Sigmoid colon (tissue), 7 donors: ENCODE results near the gene MAMDC2. TPM values are rescaled to one million over a fixed set of nuclear protein-coding genes. Genes with fewer than 3 reads are reported as not detected.
A peak's percentile ranks its signal among the peaks of the same experiment; 100 is the strongest.

Source experiments
- DNase-seq: peaks from one replicate; pipeline ENCODE4 v3.0.0-alpha.2; 2019
- H3K27ac ChIP-seq, 4 donors: fragments of 200-600 bp; sonication (generic); one replicate each; pipeline ENCODE4 v1.5.1; 2016 to 2019; ENCODE audit warnings: mild to moderate bottlenecking in 1 of 4
- H3K27me3 ChIP-seq, 3 donors: fragments of 200-600 bp; sonication (generic); one replicate each; pipeline ENCODE4 v1.5.1; 2019; ENCODE audit warnings: mild to moderate bottlenecking in 1 of 3
- H3K36me3 ChIP-seq, 4 donors: fragments of 200-600 bp; sonication (generic); one replicate each; pipeline ENCODE4 v1.5.1; 2016 to 2019
- H3K4me1 ChIP-seq, 4 donors: fragments of 200-600 bp; sonication (generic); one replicate each; pipeline ENCODE4 v1.5.1; 2017 to 2019
- H3K4me3 ChIP-seq, 4 donors: fragments of 200-600 bp; sonication (generic); one replicate each; pipeline ENCODE4 v1.5.1; 2017 to 2019; ENCODE audit warnings: mild to moderate bottlenecking in 2 of 4, moderate library complexity in 1 of 4
- H3K9me3 ChIP-seq, 4 donors: fragments of 200-600 bp in 3 of 4; sonication (generic) in 3 of 4; one replicate each; pipeline versions ENCODE4 v1.5.1 to v1.6.1; 2013 to 2019
- CTCF ChIP-seq, 4 experiments: fragments of 450-650 bp in 3 of 4; fragments of 200-600 bp in 1 of 4; IDR thresholded peaks; one replicate each; pipeline ENCODE4 v1.5.1; 2016 to 2019; ENCODE audit warnings: antibody characterized with exemption in 4 of 4, mild to moderate bottlenecking in 3 of 4, moderate library complexity in 2 of 4
- EP300 ChIP-seq, 4 donors: sonication (generic); formaldehyde crosslinking; IDR thresholded peaks; one replicate each; pipeline ENCODE4 v1.6.1; 2017; ENCODE audit warnings: antibody characterized with exemption in 4 of 4
- POLR2A ChIP-seq, 2 donors: fragments of 450-650 bp; IDR thresholded peaks; one replicate each; pipeline ENCODE4 v1.6.1; 2016; ENCODE audit warnings: antibody characterized with exemption in 2 of 2, mild to moderate bottlenecking in 2 of 2, moderate library complexity in 2 of 2
- POLR2AphosphoS5 ChIP-seq, 4 donors: sonication (generic); formaldehyde crosslinking; IDR thresholded peaks; one replicate each; pipeline ENCODE4 v1.6.1; 2017; ENCODE audit warnings: antibody characterized with exemption in 4 of 4
- WGBS, 2 donors: extraction: QIAGEN DNeasy Blood & Tissue Kit; methylation state at CpG; one replicate each; pipeline ENCODE4 v1.1.7; 2013; 5-methylcytosine and 5-hydroxymethylcytosine counted together
- intact Hi-C: fragments of 100-400 bp; cut with DNase I; formaldehyde crosslinking; loops from one replicate; pipeline ENCODE4 v1.15.1; 2023
- polyA plus RNA-seq, 3 donors: library from polyadenylated mRNA; stranded (reverse); fragments of 200-250 nt; gene quantifications; one replicate each; pipeline ENCODE4 v1.2.3, GENCODE V29; 2013
- total RNA-seq, 4 donors: library from RNA; depleted of rRNA; stranded (reverse); fragments of >200 nt; gene quantifications; one replicate each; pipeline ENCODE4 v1.1.0, GENCODE V29; 2016
- donor health status: healthy with polysubstance abuse.
- donor health status: Bipolar disorder and iron deficiency.
- donor health status: healthy.

Gene MAMDC2
- total and polyA plus RNA-seq, 7 donors = 2.5 to 167 (median 89.9) TPM

- intact Hi-C loops = loop anchor here (10.0 kb wide), 1 partner anchor 416 kb away; no protein-coding TSS in a partner anchor
These were observed 15.0 kb downstream of the MAMDC2 start for GRCh38 chr9:70058569-70059116.

DNA sequence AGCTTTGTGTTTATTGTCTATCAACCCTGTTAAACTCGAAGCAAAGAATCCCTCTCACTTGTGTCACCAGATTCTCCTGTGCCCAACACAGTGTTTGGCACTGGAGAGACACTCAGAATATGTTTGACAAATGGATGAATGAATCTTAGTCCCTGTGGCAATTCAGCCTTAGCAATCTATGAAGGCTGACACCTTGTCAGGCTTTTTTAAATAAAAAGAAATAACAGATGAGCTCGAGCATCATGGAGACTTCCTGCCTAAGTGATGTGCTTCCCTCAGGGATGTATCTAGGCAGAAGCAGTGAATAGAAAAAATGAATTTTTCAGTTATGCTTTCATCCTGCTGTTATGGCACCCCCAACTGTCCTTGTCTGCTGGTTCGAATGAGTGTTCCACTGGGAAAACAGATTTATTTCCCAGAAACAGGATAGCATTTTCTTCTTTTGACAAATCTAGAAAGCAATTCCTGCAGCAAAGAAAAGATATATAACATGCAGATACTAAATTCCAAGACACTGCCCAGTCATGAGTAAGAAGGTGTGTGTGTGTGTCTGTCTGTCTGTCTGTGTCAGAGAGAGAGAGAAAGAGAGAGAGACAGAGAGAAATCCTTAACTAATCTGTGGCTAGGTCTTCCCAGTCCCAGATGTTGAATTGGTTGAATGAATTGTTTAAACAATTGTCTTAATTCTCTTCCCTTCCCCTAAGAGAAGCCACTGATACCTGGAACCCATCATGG, 16.7 kb downstream of the MAMDC2 start:
- intact Hi-C loops = loop anchor here (5.0 kb wide), 1 partner anchor 352 kb away; the partner anchor contains the start of gene KLF9
- no peak for TF ChIP-seq POLR2A (IDR thresholded peaks at IDR 0.05)
- no peak for TF ChIP-seq POLR2AphosphoS5 (IDR thresholded peaks at IDR 0.05)
- no peak for TF ChIP-seq CTCF (IDR thresholded peaks at IDR 0.05)
- TF ChIP-seq EP300 (IDR thresholded peaks at IDR 0.05) = no peak
- H3K27ac ChIP-seq = peak overlapping the region; percentile 87 to 98 (median 89)
- no peaks in the 10 kb centered on the region for H3K27me3 ChIP-seq
- H3K36me3 ChIP-seq = peaks cover 0 to 16% (median 6%) of the 10 kb centered on the region in 4 donors
- 66 to 81% methylated on average over 3 of the region's 3 CpGs for WGBS, 2 donors
- peaks cover 0 to 99% (median 81%) of the 10 kb centered on the region in 4 donors for H3K4me1 ChIP-seq
- H3K9me3 ChIP-seq = no peaks in the 10 kb centered on the region
- H3K4me3 ChIP-seq = no peak overlapping the region
- no peak for DNase-seq

More at GRCh38 chr9:70058569-70059116, 15.0 kb downstream of the MAMDC2 start:
- peaks cover 0 to 16% (median 6%) of the 10 kb centered on the region in 4 donors for H3K36me3 ChIP-seq
- no peak overlapping the region for H3K4me3 ChIP-seq
- H3K27ac ChIP-seq = peak overlapping the region; percentile 87 to 98 (median 89)
- peaks cover 0 to 99% (median 86%) of the 10 kb centered on the region in 4 donors for H3K4me1 ChIP-seq
- peak in 1 of 4 donors; percentile 21 for TF ChIP-seq POLR2AphosphoS5 (IDR thresholded peaks at IDR 0.05)
- TF ChIP-seq EP300 (IDR thresholded peaks at IDR 0.05) = no peak
- TF ChIP-seq CTCF (IDR thresholded peaks at IDR 0.05) = no peak
- TF ChIP-seq POLR2A (IDR thresholded peaks at IDR 0.05) = no peak
- DNase-seq = no peak
- no peaks in the 10 kb centered on the region for H3K27me3 ChIP-seq
- H3K9me3 ChIP-seq = no peaks in the 10 kb centered on the region
- WGBS, 2 donors = 63% methylated on average over 3 of the region's 3 CpGs

GRCh38 chr9:70060883-70061507, 17.3 kb downstream of the MAMDC2 start:
- Histone ChIP-seq H3K36me3 (peaks cover 0 to 16% (median 6%) of the 10 kb centered on the region in 4 donors), H3K9me3 (no peaks in the 10 kb centered on the region), H3K27ac (peak overlapping the region; percentile 87 to 98 (median 89)), H3K27me3 (no peaks in the 10 kb centered on the region), H3K4me1 (peaks cover 0 to 99% (median 82%) of the 10 kb centered on the region in 4 donors), H3K4me3 (no peak overlapping the region)
- no peak for DNase-seq
- TF ChIP-seq EP300 (IDR thresholded peaks at IDR 0.05) (no peak), POLR2A (IDR thresholded peaks at IDR 0.05) (no peak), POLR2AphosphoS5 (IDR thresholded peaks at IDR 0.05) (no peak), CTCF (IDR thresholded peaks at IDR 0.05) (no peak)
- intact Hi-C loops = loop anchor here (5.0 kb wide), 1 partner anchor 351 kb away; the partner anchor contains the start of gene KLF9

DNA sequence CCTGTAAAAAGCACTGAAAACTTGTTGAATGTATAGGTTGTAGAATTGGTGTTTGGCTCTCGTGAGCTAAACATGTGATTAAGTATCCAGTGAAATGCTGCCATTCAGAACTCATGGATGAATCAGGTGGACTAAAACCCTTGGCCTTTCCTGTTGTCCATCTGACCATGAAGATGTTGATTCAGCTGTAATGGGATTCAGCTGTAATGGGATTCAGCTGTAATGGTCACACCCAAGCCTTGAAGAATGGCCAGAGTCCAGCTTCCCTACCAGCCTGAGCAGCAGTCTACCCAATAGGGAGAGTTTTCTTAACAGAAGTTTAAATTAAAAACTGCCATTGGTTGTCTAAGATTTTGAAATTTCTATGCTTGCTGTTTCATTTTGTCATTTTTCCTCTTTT, 18.1 kb downstream of the MAMDC2 start:
- DNase-seq = no peak
- Histone ChIP-seq H3K4me1 (peaks cover 0 to 99% (median 82%) of the 10 kb centered on the region in 4 donors), H3K27ac (peak overlapping the region; percentile 87 to 98 (median 89)), H3K9me3 (no peaks in the 10 kb centered on the region), H3K36me3 (peaks cover 0 to 16% (median 6%) of the 10 kb centered on the region in 4 donors), H3K4me3 (no peak overlapping the region), H3K27me3 (no peaks in the 10 kb centered on the region)
- WGBS, 2 donors = 80 to 95% methylated on average over 1 of the region's 1 CpG
- intact Hi-C loops = loop anchor here (5.0 kb wide), 1 partner anchor 351 kb away; the partner anchor contains the start of gene KLF9
- TF ChIP-seq POLR2AphosphoS5 (IDR thresholded peaks at IDR 0.05) (no peak), CTCF (IDR thresholded peaks at IDR 0.05) (no peak), EP300 (IDR thresholded peaks at IDR 0.05) (no peak), POLR2A (IDR thresholded peaks at IDR 0.05) (no peak)
